ENCODE results near the gene SELPLG. TPM values are rescaled to one million over a fixed set of nuclear protein-coding genes. Genes with fewer than 3 reads are reported as not detected.

The SELPLG gene
- total RNA-seq, 1 experiment from 2014 or later = 0.34 TPM

- CTCF ChIA-PET = no interaction called here
- no peak for DNase-seq (ENCODE audit: low spot score)
- H3K4me3 ChIP-seq (ENCODE audit: low read depth, low read length, poor library complexity, severe bottlenecking) = no peak overlapping the region
- intact Hi-C loops (cut with micrococcal nuclease; ENCODE audit: unreplicated experiment) = no loop called here
- BruUV-seq (replicated peaks) = no TSS peak
- no peaks in the 10 kb centered on the region for H3K27me3 ChIP-seq (replicated peaks; ENCODE audit: insufficient read depth, low read depth, low read length, poor library complexity)
- H3K4me1 ChIP-seq (ENCODE audit: insufficient read depth, low read length, poor library complexity, severe bottlenecking) = no peaks in the 10 kb centered on the region
- H3K9me3 ChIP-seq (ENCODE audit: low read depth, low read length, poor library complexity, severe bottlenecking) = no peaks in the 10 kb centered on the region
- no peak overlapping the region for H3K27ac ChIP-seq (ENCODE audit: low read depth, low read length, poor library complexity, severe bottlenecking)
- TF ChIP-seq EZH2 (IDR thresholded peaks at IDR 0.05; ENCODE audit: borderline replicate concordance, low read depth, low read length, poor library complexity, severe bottlenecking) = no peak
- H3K36me3 ChIP-seq (ENCODE audit: insufficient read depth, low read length, poor library complexity, severe bottlenecking) = no peaks in the 10 kb centered on the region
- POLR2A ChIA-PET (ENCODE audit: low non-redundant PET) = no interaction called here
These were observed 38.6 kb downstream of the SELPLG start for GRCh38 chr12:108594960-108595710.

- DNase-seq (ENCODE audit: low spot score) = no peak
- H3K4me3 ChIP-seq (ENCODE audit: low read depth, low read length, poor library complexity, severe bottlenecking) = no peak overlapping the region
- H3K4me1 ChIP-seq (ENCODE audit: insufficient read depth, low read length, poor library complexity, severe bottlenecking) = peaks cover 5% of the 10 kb centered on the region
- H3K9me3 ChIP-seq (ENCODE audit: low read depth, low read length, poor library complexity, severe bottlenecking) = no peaks in the 10 kb centered on the region
- H3K27me3 ChIP-seq (replicated peaks; ENCODE audit: insufficient read depth, low read depth, low read length, poor library complexity) = no peaks in the 10 kb centered on the region
- H3K27ac ChIP-seq (ENCODE audit: low read depth, low read length, poor library complexity, severe bottlenecking) = no peak overlapping the region
- intact Hi-C loops (cut with micrococcal nuclease; ENCODE audit: unreplicated experiment) = no loop called here
- H3K36me3 ChIP-seq (ENCODE audit: insufficient read depth, low read length, poor library complexity, severe bottlenecking) = no peaks in the 10 kb centered on the region
- BruUV-seq (replicated peaks) = no TSS peak
- ChIA-PET CTCF (no interaction called here), POLR2A (ENCODE audit: low non-redundant PET) (no interaction called here)
- TF ChIP-seq EZH2 (IDR thresholded peaks at IDR 0.05; ENCODE audit: borderline replicate concordance, low read depth, low read length, poor library complexity, severe bottlenecking) (no peak), CTCF (conservative IDR thresholded peaks at IDR 0.05; ENCODE audit: low read depth, low read length) (no peak)
These were observed 39.3 kb downstream of the SELPLG start for GRCh38 chr12:108594323-108594903.

- DNase-seq (ENCODE audit: low spot score) = no peak
- ChIA-PET POLR2A (ENCODE audit: low non-redundant PET) (no interaction called here), CTCF (no interaction called here)
- intact Hi-C loops (cut with micrococcal nuclease; ENCODE audit: unreplicated experiment) = no loop called here
- H3K36me3 ChIP-seq (ENCODE audit: insufficient read depth, low read length, poor library complexity, severe bottlenecking) = no peaks in the 10 kb centered on the region
- no peak overlapping the region for H3K4me3 ChIP-seq (ENCODE audit: low read depth, low read length, poor library complexity, severe bottlenecking)
- no peaks in the 10 kb centered on the region for H3K27me3 ChIP-seq (replicated peaks; ENCODE audit: insufficient read depth, low read depth, low read length, poor library complexity)
- no TSS peak for BruUV-seq (replicated peaks)
- no peak overlapping the region for H3K27ac ChIP-seq (ENCODE audit: low read depth, low read length, poor library complexity, severe bottlenecking)
- TF ChIP-seq EZH2 (IDR thresholded peaks at IDR 0.05; ENCODE audit: borderline replicate concordance, low read depth, low read length, poor library complexity, severe bottlenecking) (no peak), CTCF (conservative IDR thresholded peaks at IDR 0.05; ENCODE audit: low read depth, low read length) (no peak)
- no peaks in the 10 kb centered on the region for H3K9me3 ChIP-seq (ENCODE audit: low read depth, low read length, poor library complexity, severe bottlenecking)
- peaks cover 11% of the 10 kb centered on the region for H3K4me1 ChIP-seq (ENCODE audit: insufficient read depth, low read length, poor library complexity, severe bottlenecking)
These were observed 41.4 kb downstream of the SELPLG start for GRCh38 chr12:108592033-108592909.

Measured in A673 (cell line).